ENCODE measurements around the gene TBKBP1. TPM values are rescaled to one million over a fixed set of nuclear protein-coding genes. Genes with fewer than 3 reads are reported as not detected.

The TBKBP1 gene
- total and polyA plus RNA-seq, 3 experiments from 2014 or later = 1.8 to 6.7 (median 6.6) TPM

DNA sequence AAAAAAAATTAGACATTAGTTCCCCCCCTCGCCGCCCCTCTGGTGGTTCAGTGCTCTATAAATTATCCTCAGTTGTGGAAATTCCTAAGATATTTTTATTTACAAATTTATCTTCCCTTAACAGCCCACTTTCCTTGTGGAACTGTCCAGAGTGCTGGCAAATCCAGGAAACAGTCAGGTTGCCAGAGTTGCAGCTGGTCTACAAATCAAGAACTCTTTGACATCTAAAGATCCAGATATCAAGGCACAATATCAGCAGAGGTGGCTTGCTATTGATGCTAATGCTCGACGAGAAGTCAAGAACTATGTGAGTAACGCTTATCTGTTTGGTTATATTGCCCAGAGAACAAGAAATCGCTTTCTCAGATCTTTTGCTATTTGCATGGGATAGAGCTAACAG lies 41.4 kb upstream of the TBKBP1 start:
- Histone ChIP-seq H3K9me3 (ENCODE audit: low read length) (no peaks in the 10 kb centered on the region), H3K4me1 (ENCODE audit: insufficient read depth, low read length) (peaks cover 58% of the 10 kb centered on the region), H3K36me3 (ENCODE audit: insufficient read depth, low read length) (peaks cover 44% of the 10 kb centered on the region), H3K27me3 (ENCODE audit: insufficient read depth, low read length, poor library complexity, severe bottlenecking) (no peaks in the 10 kb centered on the region), H3K4me3 (ENCODE audit: low read length) (no peak overlapping the region), H3K27ac (ENCODE audit: low read depth, low read length) (no peak overlapping the region)
- DNase-seq = no peak
- peak overlapping the region in 6 of 8 donors; percentile 29 to 98 (median 64) for H3K27ac Mint-ChIP-seq
- no peaks in the 10 kb centered on the region for H3K9me3 Mint-ChIP-seq
- peak overlapping the region in 3 of 7 donors; percentile 24 to 55 (median 40) for H3K4me3 Mint-ChIP-seq
- peaks cover 0 to 5% of the 10 kb centered on the region in 2 donors for H3K27me3 Mint-ChIP-seq
- ChIA-PET CTCF (interaction anchor here (11.6 kb wide), 1 partner anchor 12 kb away, joined by 82 read pairs; no protein-coding TSS in a partner anchor), POLR2A (no interaction called here)
- H3K4me1 Mint-ChIP-seq = peaks cover 63 to 80% (median 78%) of the 10 kb centered on the region in 3 donors
- H3K36me3 Mint-ChIP-seq = peaks cover 4 to 68% (median 19%) of the 10 kb centered on the region in 3 donors

DNA sequence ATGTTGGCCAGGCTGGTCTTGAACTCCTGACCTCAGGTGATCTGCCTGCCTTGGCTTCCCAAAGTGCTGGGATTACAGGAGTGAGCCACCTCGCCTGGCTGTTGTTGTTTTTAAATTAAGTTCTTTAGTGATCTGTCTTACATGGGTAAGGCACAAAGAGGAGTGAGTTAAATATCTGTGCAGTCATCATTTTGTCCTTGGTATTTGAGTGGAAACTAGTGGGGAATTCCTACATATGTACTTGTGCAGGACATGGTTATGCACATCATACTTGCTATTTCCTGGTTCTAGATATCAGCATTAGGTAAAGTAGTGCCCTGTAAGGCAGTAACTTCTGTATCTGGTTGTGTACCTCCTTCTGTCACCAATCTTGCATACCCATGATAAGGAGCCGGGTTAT lies 40.5 kb upstream of the TBKBP1 start:
- H3K4me3 Mint-ChIP-seq = peak overlapping the region in 4 of 7 donors; percentile 5 to 73 (median 36)
- H3K36me3 Mint-ChIP-seq = peaks cover 7 to 76% (median 22%) of the 10 kb centered on the region in 3 donors
- H3K9me3 Mint-ChIP-seq = no peaks in the 10 kb centered on the region
- DNase-seq = no peak
- POLR2A ChIA-PET = no interaction called here
- peaks cover 64 to 80% (median 78%) of the 10 kb centered on the region in 3 donors for H3K4me1 Mint-ChIP-seq
- H3K27ac Mint-ChIP-seq = peak overlapping the region in 6 of 8 donors; percentile 3 to 82 (median 53)
- H3K4me1 ChIP-seq (ENCODE audit: insufficient read depth, low read length) = peaks cover 50% of the 10 kb centered on the region
- no peaks in the 10 kb centered on the region for H3K27me3 ChIP-seq (ENCODE audit: insufficient read depth, low read length, poor library complexity, severe bottlenecking)
- CTCF ChIA-PET = interaction anchor here (0.6 to 11.6 kb wide), 3 partner anchors 11 to 22 kb away, joined by 3 to 82 read pairs (median 3); no protein-coding TSS in a partner anchor
- H3K27me3 Mint-ChIP-seq = peaks cover 0 to 5% of the 10 kb centered on the region in 2 donors
- H3K36me3 ChIP-seq (ENCODE audit: insufficient read depth, low read length) = peaks cover 53% of the 10 kb centered on the region
- no peak overlapping the region for H3K4me3 ChIP-seq (ENCODE audit: low read length)
- no peaks in the 10 kb centered on the region for H3K9me3 ChIP-seq (ENCODE audit: low read length)
- H3K27ac ChIP-seq (ENCODE audit: low read depth, low read length) = no peak overlapping the region

DNA sequence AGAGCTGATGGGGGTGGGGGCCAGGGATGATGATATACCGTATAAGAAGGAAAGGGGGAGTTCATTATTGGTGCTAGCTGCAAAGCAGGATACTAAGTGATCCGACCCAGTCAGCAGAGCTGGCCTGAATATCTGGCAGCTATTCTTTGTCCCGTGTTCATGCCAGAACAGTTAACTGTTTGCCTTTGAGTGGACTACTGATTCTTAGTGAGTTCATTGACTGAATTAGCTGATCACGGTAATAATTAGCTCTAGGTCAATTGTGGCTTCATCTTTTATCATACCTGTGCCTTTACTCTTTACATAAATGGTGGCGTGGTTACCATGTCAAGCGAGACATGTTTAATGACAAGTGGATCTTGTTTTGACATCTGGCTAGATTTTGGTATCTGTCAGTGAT lies 39.0 kb upstream of the TBKBP1 start:
- no peak for DNase-seq
- Mint-ChIP-seq H3K27me3 (no peaks in the 10 kb centered on the region), H3K36me3 (peaks cover 9 to 75% (median 26%) of the 10 kb centered on the region in 3 donors), H3K4me3 (peak overlapping the region in 4 of 7 donors; percentile 19 to 37 (median 30)), H3K27ac (peak overlapping the region in 7 of 8 donors; percentile 52 to 94 (median 58)), H3K4me1 (peaks cover 63 to 78% (median 78%) of the 10 kb centered on the region in 3 donors), H3K9me3 (no peaks in the 10 kb centered on the region)
- peaks cover 57% of the 10 kb centered on the region for H3K36me3 ChIP-seq (ENCODE audit: insufficient read depth, low read length)
- H3K4me3 ChIP-seq (ENCODE audit: low read length) = no peak overlapping the region
- H3K27me3 ChIP-seq (ENCODE audit: insufficient read depth, low read length, poor library complexity, severe bottlenecking) = no peaks in the 10 kb centered on the region
- CTCF ChIA-PET = interaction anchor here (1.2 to 11.6 kb wide), 3 partner anchors 9 to 18 kb away, joined by 3 to 82 read pairs (median 4); no protein-coding TSS in a partner anchor
- POLR2A ChIA-PET = no interaction called here
- H3K9me3 ChIP-seq (ENCODE audit: low read length) = no peaks in the 10 kb centered on the region
- H3K27ac ChIP-seq (ENCODE audit: low read depth, low read length) = no peak overlapping the region
- H3K4me1 ChIP-seq (ENCODE audit: insufficient read depth, low read length) = peaks cover 54% of the 10 kb centered on the region

GRCh38 chr17:47660064-47660492 lies 33.9 kb upstream of the TBKBP1 start:
- Mint-ChIP-seq H3K9me3 (no peaks in the 10 kb centered on the region), H3K4me1 (peaks cover 43 to 54% (median 51%) of the 10 kb centered on the region in 3 donors), H3K27ac (peak overlapping the region; percentile 47 to 96 (median 91)), H3K4me3 (peak overlapping the region; percentile 67 to 94 (median 83)), H3K27me3 (no peaks in the 10 kb centered on the region), H3K36me3 (peaks cover 12 to 82% (median 21%) of the 10 kb centered on the region in 3 donors)
- Histone ChIP-seq H3K4me3 (ENCODE audit: low read length) (peak overlapping the region; percentile 62), H3K36me3 (ENCODE audit: insufficient read depth, low read length) (peaks cover 64% of the 10 kb centered on the region), H3K9me3 (ENCODE audit: low read length) (no peaks in the 10 kb centered on the region), H3K4me1 (ENCODE audit: insufficient read depth, low read length) (peaks cover 20% of the 10 kb centered on the region), H3K27ac (ENCODE audit: low read depth, low read length) (peak overlapping the region; percentile 20), H3K27me3 (ENCODE audit: insufficient read depth, low read length, poor library complexity, severe bottlenecking) (no peaks in the 10 kb centered on the region)
- CTCF ChIA-PET = interaction anchor here (1.2 kb wide), 1 partner anchor 11 kb away, joined by 4 read pairs; the partner anchor contains the start of gene KPNB1
- POLR2A ChIA-PET = interaction anchor here (1.5 to 2.3 kb wide), 3 partner anchors 9 to 11 kb away, joined by 3 to 17 read pairs (median 5); partner anchors contain the start of gene KPNB1
- DNase-seq = peak in 2 of 5 donors; percentile 50 to 58

DNA sequence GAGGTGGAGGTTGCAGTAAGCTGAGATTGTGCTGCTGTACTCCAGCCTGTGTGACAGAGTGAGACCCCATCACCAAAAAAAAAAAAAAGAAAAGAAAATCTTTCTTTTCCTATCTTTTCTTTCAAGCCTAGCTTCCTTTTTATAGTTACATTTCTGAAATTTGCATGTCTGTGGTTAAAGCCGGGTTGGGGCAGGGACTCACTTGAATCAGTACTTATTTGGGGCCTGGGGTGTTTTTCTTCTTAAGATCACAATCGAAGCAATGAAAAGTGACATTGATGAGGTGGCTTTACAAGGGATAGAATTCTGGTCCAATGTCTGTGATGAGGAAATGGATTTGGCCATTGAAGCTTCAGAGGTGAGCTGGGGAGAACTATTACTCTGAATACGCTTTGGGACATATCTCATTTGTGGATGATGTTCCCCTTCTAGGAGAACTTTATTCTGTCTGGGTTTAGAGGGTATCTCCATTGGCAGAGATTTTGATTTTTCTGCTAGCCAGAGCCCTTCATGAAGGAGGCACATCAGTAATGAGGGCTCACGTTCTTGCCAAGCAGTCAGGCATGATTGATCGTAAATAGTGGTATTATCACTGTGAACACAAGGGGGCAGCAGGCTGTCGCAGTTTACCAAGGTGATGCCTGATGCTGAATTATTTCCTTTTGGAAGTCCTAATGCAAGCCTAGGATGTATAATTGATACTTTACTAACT lies 29.9 kb upstream of the TBKBP1 start:
- POLR2A ChIA-PET = interaction anchor here (0.6 to 4.1 kb wide), 3 partner anchors 8 to 339 kb away, joined by 3 to 33 read pairs (median 4); partner anchors contain the start of gene KPNB1

DNA sequence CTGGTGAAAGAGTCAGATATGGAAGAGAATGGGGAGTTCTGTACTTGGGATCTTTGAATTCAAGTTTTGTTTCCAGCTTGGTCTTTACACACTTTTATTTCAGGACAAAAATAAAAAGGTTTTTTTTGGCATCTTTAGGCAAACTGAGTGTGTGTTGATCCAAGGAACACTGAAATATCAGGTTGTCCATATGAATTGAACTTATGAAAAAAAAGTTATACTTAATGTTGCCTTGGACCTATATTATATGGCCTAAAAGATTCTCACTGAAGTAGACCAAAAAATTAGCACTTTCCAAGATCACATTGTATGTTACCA lies 29.4 kb upstream of the TBKBP1 start:
- ChIA-PET POLR2A (interaction anchor here (4.1 kb wide), 1 partner anchor 15 kb away, joined by 33 read pairs; the partner anchor contains the start of gene KPNB1), CTCF (interaction anchor here (0.9 to 6.3 kb wide), 14 partner anchors 13 to 125 kb away, joined by 3 to 82 read pairs (median 5); partner anchors contain the start of genes KPNB1, TBKBP1 and TBX21)
- Mint-ChIP-seq H3K36me3 (peaks cover 7 to 85% (median 9%) of the 10 kb centered on the region in 3 donors), H3K4me3 (no peak overlapping the region), H3K27me3 (no peaks in the 10 kb centered on the region), H3K9me3 (no peaks in the 10 kb centered on the region), H3K4me1 (peaks cover 21 to 23% (median 22%) of the 10 kb centered on the region in 3 donors), H3K27ac (peak overlapping the region in 7 of 8 donors; percentile 18 to 90 (median 66))
- no peak overlapping the region for H3K27ac ChIP-seq (ENCODE audit: low read depth, low read length)
- H3K4me1 ChIP-seq (ENCODE audit: insufficient read depth, low read length) = peaks cover 10% of the 10 kb centered on the region
- DNase-seq = no peak
- H3K4me3 ChIP-seq (ENCODE audit: low read length) = no peak overlapping the region
- no peaks in the 10 kb centered on the region for H3K9me3 ChIP-seq (ENCODE audit: low read length)
- peaks cover 68% of the 10 kb centered on the region for H3K36me3 ChIP-seq (ENCODE audit: insufficient read depth, low read length)
- no peaks in the 10 kb centered on the region for H3K27me3 ChIP-seq (ENCODE audit: insufficient read depth, low read length, poor library complexity, severe bottlenecking)

More for the DNA sequence above, 29.9 kb upstream of the TBKBP1 start:
- no peak overlapping the region for H3K4me3 ChIP-seq (ENCODE audit: low read length)
- H3K27me3 ChIP-seq (ENCODE audit: insufficient read depth, low read length, poor library complexity, severe bottlenecking) = no peaks in the 10 kb centered on the region
- Mint-ChIP-seq H3K27me3 (no peaks in the 10 kb centered on the region), H3K9me3 (no peaks in the 10 kb centered on the region), H3K36me3 (peaks cover 7 to 80% (median 9%) of the 10 kb centered on the region in 3 donors), H3K4me3 (peak overlapping the region in 1 of 7 donors; percentile 0), H3K27ac (peak overlapping the region; percentile 18 to 90 (median 66)), H3K4me1 (peaks cover 20 to 24% (median 21%) of the 10 kb centered on the region in 3 donors)
- no peak overlapping the region for H3K27ac ChIP-seq (ENCODE audit: low read depth, low read length)
- CTCF ChIA-PET = interaction anchor here (0.7 to 6.3 kb wide), 21 partner anchors 10 to 157 kb away, joined by 3 to 82 read pairs (median 5); partner anchors contain the start of genes KPNB1, OSBPL7, TBKBP1 and TBX21
- H3K4me1 ChIP-seq (ENCODE audit: insufficient read depth, low read length) = peaks cover 13% of the 10 kb centered on the region
- H3K36me3 ChIP-seq (ENCODE audit: insufficient read depth, low read length) = peaks cover 63% of the 10 kb centered on the region
- DNase-seq = peak; percentile 50 to 68 (median 51)
- H3K9me3 ChIP-seq (ENCODE audit: low read length) = no peaks in the 10 kb centered on the region

- Histone ChIP-seq H3K9me3 (ENCODE audit: low read length) (no peaks in the 10 kb centered on the region), H3K27me3 (ENCODE audit: insufficient read depth, low read length, poor library complexity, severe bottlenecking) (no peaks in the 10 kb centered on the region), H3K27ac (ENCODE audit: low read depth, low read length) (no peak overlapping the region), H3K36me3 (ENCODE audit: insufficient read depth, low read length) (peaks cover 77% of the 10 kb centered on the region), H3K4me3 (ENCODE audit: low read length) (no peak overlapping the region), H3K4me1 (ENCODE audit: insufficient read depth, low read length) (peaks cover 9% of the 10 kb centered on the region)
- Mint-ChIP-seq H3K36me3 (peaks cover 14 to 88% (median 18%) of the 10 kb centered on the region in 3 donors), H3K4me1 (peaks cover 20 to 25% (median 22%) of the 10 kb centered on the region in 3 donors), H3K27me3 (no peaks in the 10 kb centered on the region), H3K27ac (peak overlapping the region in 2 of 8 donors; percentile 73 to 92), H3K9me3 (no peaks in the 10 kb centered on the region), H3K4me3 (no peak overlapping the region)
- ChIA-PET CTCF (interaction anchor here (0.9 to 6.3 kb wide), 9 partner anchors 12 to 69 kb away, joined by 4 to 82 read pairs (median 5); partner anchors contain the start of genes KPNB1 and TBX21), POLR2A (interaction anchor here (0.6 to 4.1 kb wide), 2 partner anchors 16 to 28 kb away, joined by 4 to 33 read pairs; partner anchors contain the start of genes KPNB1 and TBKBP1)
- no peak for DNase-seq
Observed at GRCh38 chr17:47665655-47666054, 28.3 kb upstream of the TBKBP1 start.

Data from CD8-positive, alpha-beta memory T cell (primary cell).